ENCODE results near the gene UBXN2A.

DNA sequence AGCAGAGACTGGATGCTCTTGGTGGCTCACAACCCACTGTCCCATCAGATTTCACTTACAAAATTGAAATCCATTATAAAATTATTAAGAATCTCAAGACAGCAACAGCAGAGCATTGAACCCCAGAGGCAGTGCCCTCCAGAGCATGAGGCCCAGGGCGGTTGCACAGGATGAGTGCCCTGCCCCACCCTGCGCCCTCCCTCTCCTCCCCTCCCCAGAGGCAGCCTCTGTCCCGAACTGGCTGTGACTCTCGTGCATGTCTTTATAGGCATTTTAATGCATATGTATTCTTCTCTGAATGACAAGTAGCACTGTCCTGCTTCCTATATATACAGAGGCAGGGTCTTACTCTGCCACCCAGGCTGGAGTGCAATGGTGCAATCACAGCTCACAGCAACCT, 80.0 kb downstream of the UBXN2A start:
- TF ChIP-seq, protein P1, sequence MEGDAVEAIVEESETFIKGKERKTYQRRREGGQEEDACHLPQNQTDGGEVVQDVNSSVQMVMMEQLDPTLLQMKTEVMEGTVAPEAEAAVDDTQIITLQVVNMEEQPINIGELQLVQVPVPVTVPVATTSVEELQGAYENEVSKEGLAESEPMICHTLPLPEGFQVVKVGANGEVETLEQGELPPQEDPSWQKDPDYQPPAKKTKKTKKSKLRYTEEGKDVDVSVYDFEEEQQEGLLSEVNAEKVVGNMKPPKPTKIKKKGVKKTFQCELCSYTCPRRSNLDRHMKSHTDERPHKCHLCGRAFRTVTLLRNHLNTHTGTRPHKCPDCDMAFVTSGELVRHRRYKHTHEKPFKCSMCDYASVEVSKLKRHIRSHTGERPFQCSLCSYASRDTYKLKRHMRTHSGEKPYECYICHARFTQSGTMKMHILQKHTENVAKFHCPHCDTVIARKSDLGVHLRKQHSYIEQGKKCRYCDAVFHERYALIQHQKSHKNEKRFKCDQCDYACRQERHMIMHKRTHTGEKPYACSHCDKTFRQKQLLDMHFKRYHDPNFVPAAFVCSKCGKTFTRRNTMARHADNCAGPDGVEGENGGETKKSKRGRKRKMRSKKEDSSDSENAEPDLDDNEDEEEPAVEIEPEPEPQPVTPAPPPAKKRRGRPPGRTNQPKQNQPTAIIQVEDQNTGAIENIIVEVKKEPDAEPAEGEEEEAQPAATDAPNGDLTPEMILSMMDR (IDR thresholded peaks at IDR 0.05; ENCODE audit: low read depth, low read length, missing input control), result no peak
- no peak for TF ChIP-seq FOXA1 (IDR thresholded peaks at IDR 0.05)
- TF ChIP-seq, protein P2, sequence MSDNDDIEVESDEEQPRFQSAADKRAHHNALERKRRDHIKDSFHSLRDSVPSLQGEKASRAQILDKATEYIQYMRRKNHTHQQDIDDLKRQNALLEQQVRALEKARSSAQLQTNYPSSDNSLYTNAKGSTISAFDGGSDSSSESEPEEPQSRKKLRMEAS (IDR thresholded peaks at IDR 0.05), result no peak
- TF ChIP-seq, protein P3, sequence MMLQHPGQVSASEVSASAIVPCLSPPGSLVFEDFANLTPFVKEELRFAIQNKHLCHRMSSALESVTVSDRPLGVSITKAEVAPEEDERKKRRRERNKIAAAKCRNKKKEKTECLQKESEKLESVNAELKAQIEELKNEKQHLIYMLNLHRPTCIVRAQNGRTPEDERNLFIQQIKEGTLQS (IDR thresholded peaks at IDR 0.05), result no peak

Data from liver (tissue), 3 donors.